Measurements from ENCODE around the gene SMIM43.

DNA sequence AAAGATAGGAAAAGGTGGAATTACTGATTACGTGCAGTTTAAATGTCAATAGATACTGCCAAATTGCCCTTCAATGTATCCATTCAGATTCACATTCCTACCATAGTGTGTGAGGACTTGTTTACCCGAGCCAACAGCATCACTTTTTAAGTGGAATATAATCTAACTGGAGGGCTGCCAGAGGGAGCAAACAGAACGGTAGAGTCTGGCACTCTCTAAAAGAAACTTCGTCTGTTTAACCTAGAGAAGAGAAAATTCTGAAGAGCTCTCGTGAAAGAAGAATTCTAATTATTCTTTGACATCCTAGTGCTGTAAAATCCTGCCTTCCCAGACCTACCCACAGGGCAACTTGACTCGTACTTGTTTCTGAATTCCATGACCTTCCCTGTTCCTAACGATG lies 23.2 kb downstream of the SMIM43 start:
- TF ChIP-seq CTCF (IDR thresholded peaks at IDR 0.05) = no peak
- TF ChIP-seq POLR2A (IDR thresholded peaks at IDR 0.05) = no peak
